ENCODE data around the gene MSH3.

The MSH3 gene

DNA sequence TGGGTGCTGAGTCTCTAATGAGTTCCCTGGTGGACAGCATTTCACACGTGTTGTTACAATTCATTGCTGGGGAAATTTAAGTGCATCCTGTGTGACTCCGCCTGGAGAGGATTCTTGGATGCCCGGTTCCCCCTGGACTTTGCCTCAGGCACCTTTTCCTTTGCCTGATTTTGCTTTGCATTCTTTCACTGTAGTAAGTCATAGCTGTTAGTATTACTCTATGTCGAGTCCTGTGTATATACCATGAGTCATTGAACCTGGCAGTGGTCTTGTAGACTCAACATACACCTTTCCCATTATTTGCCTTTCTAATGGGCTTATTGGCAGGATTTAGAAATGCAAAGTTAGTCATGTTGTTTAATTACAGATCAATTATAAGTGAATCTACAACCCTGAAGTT lies 82.3 kb downstream of the MSH3 start:
- TF ChIP-seq TCF4 (CRISPR knock-in tag; IDR thresholded peaks at IDR 0.05; ENCODE audit: borderline replicate concordance) (no peak), ZC3H10 (CRISPR knock-in tag; IDR thresholded peaks at IDR 0.05) (no peak)
- TF ChIP-seq, protein P1, sequence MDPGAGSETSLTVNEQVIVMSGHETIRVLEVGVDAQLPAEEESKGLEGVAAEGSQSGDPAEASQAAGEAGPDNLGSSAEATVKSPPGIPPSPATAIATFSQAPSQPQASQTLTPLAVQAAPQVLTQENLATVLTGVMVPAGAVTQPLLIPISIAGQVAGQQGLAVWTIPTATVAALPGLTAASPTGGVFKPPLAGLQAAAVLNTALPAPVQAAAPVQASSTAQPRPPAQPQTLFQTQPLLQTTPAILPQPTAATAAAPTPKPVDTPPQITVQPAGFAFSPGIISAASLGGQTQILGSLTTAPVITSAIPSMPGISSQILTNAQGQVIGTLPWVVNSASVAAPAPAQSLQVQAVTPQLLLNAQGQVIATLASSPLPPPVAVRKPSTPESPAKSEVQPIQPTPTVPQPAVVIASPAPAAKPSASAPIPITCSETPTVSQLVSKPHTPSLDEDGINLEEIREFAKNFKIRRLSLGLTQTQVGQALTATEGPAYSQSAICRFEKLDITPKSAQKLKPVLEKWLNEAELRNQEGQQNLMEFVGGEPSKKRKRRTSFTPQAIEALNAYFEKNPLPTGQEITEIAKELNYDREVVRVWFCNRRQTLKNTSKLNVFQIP (CRISPR knock-in tag; IDR thresholded peaks at IDR 0.05; ENCODE audit: borderline replicate concordance, low read depth): no peak
- ATAC-seq: no peak

DNA sequence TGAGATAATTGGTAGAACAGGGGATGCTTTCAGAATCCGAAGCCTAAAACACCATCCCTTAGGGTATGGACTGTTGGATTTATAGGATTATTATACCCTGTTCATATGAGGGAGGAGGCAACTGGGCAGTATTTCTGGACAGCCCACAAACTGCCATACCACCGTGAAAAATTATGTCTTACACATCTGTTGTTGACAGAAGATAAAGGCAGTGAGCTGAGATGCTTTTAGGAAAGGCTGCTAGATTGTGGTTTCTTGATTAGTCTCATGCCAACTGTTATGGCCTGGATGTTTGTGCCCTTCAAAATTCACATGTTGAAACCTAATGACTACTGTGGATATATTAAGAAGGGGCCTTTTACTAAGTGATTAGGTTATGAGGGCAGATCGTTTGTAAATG lies 84.0 kb downstream of the MSH3 start:
- TF ChIP-seq RARB (CRISPR knock-in tag; IDR thresholded peaks at IDR 0.05) (no peak), TOX (CRISPR knock-in tag; IDR thresholded peaks at IDR 0.05; ENCODE audit: borderline replicate concordance) (no peak), TCF4 (CRISPR knock-in tag; IDR thresholded peaks at IDR 0.05; ENCODE audit: borderline replicate concordance) (no peak), CSDC2 (CRISPR knock-in tag; IDR thresholded peaks at IDR 0.05) (no peak), ZFP3 (CRISPR knock-in tag; IDR thresholded peaks at IDR 0.05) (no peak), OSR1 (CRISPR knock-in tag; IDR thresholded peaks at IDR 0.05) (no peak), TSHZ2 (CRISPR knock-in tag; IDR thresholded peaks at IDR 0.05) (no peak), ZNF565 (CRISPR knock-in tag; conservative IDR thresholded peaks at IDR 0.05; ENCODE audit: low read depth) (no peak), ESRRG (CRISPR knock-in tag; IDR thresholded peaks at IDR 0.05) (no peak), PPARA (CRISPR knock-in tag; IDR thresholded peaks at IDR 0.05; ENCODE audit: borderline replicate concordance) (no peak), ZFP30 (CRISPR knock-in tag; IDR thresholded peaks at IDR 0.05) (no peak)
- TF ChIP-seq, protein P2, sequence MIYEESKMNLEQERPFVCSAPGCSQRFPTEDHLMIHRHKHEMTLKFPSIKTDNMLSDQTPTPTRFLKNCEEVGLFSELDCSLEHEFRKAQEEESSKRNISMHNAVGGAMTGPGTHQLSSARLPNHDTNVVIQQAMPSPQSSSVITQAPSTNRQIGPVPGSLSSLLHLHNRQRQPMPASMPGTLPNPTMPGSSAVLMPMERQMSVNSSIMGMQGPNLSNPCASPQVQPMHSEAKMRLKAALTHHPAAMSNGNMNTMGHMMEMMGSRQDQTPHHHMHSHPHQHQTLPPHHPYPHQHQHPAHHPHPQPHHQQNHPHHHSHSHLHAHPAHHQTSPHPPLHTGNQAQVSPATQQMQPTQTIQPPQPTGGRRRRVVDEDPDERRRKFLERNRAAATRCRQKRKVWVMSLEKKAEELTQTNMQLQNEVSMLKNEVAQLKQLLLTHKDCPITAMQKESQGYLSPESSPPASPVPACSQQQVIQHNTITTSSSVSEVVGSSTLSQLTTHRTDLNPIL (CRISPR knock-in tag; IDR thresholded peaks at IDR 0.05; ENCODE audit: low read depth): no peak
- TF ChIP-seq, protein P1 (CRISPR knock-in tag; IDR thresholded peaks at IDR 0.05; ENCODE audit: borderline replicate concordance, low read depth): no peak
- TF ChIP-seq, protein P3, sequence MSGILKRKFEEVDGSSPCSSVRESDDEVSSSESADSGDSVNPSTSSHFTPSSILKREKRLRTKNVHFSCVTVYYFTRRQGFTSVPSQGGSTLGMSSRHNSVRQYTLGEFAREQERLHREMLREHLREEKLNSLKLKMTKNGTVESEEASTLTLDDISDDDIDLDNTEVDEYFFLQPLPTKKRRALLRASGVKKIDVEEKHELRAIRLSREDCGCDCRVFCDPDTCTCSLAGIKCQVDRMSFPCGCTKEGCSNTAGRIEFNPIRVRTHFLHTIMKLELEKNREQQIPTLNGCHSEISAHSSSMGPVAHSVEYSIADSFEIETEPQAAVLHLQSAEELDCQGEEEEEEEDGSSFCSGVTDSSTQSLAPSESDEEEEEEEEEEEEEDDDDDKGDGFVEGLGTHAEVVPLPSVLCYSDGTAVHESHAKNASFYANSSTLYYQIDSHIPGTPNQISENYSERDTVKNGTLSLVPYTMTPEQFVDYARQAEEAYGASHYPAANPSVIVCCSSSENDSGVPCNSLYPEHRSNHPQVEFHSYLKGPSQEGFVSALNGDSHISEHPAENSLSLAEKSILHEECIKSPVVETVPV (CRISPR knock-in tag; IDR thresholded peaks at IDR 0.05): no peak
- no peak for ATAC-seq

DNA sequence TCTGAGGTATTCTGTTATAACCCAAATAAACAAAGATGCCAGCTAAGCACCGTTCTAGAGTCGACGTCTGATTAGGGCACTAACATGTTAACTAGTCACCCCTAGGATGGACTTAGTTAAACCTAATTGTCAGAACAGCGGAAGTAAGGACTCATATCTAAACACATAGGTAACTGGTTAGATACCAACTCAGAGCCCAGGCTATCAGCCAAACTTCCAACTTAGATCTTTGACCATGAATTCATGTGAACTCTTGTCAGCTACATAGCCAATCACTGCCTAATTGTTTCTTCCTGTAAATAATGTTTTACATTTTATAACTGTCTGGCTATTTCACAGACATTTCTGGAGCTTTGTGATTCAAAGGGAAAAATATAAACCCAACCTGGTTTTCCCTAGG lies 84.6 kb downstream of the MSH3 start:
- no peak for TF ChIP-seq ESRRG (CRISPR knock-in tag; IDR thresholded peaks at IDR 0.05)
- no peak for TF ChIP-seq TOX (CRISPR knock-in tag; IDR thresholded peaks at IDR 0.05; ENCODE audit: borderline replicate concordance)
- no peak for ATAC-seq

GRCh38 chr5:80739496-80739895 lies 85.0 kb downstream of the MSH3 start:
- no peak for ATAC-seq

More at GRCh38 chr5:80739496-80739895, 85.0 kb downstream of the MSH3 start:
- TF ChIP-seq CSDC2 (CRISPR knock-in tag; IDR thresholded peaks at IDR 0.05) (no peak), ESRRG (CRISPR knock-in tag; IDR thresholded peaks at IDR 0.05) (no peak), ISL1 (CRISPR knock-in tag; IDR thresholded peaks at IDR 0.05) (no peak), ARNTL (CRISPR knock-in tag; IDR thresholded peaks at IDR 0.05; ENCODE audit: borderline replicate concordance, low read depth) (no peak), BACH2 (CRISPR knock-in tag; IDR thresholded peaks at IDR 0.05; ENCODE audit: borderline replicate concordance) (no peak), TSHZ2 (CRISPR knock-in tag; IDR thresholded peaks at IDR 0.05) (no peak), TOX (CRISPR knock-in tag; IDR thresholded peaks at IDR 0.05; ENCODE audit: borderline replicate concordance) (no peak), TCF4 (CRISPR knock-in tag; IDR thresholded peaks at IDR 0.05; ENCODE audit: borderline replicate concordance) (no peak)

Measured in SK-N-SH treated with all-trans-retinoic acid at 6 μM for 48 hours (cell line).